T-helper 1 cell treated with Interleukin-12 subunit alpha and Interleukin-12 subunit beta and Interleukin-4 antibody, amounts not matched to agents 30 ng/mL and 1 ng/mL, for 36 hours (primary cell): ENCODE results near the gene SBK2. TPM values are rescaled to one million over a fixed set of nuclear protein-coding genes. Genes with fewer than 3 reads are reported as not detected.
"Not testable (repeated sequence)": the region's sequence is repeated elsewhere in the genome, so short reads cannot be mapped to it uniquely, and the experiment has no call there.

Experiments used
- intact Hi-C: fragments of 100-400 bp; cut with micrococcal nuclease; formaldehyde crosslinking; loops from one replicate; pipeline ENCODE4 v1.15.1; 2024
- total RNA-seq: library from RNA; stranded (reverse); gene quantifications from 2 replicates; pipeline ENCODE4 v1.2.3, GENCODE V29; 2022

The SBK2 gene, protein sequence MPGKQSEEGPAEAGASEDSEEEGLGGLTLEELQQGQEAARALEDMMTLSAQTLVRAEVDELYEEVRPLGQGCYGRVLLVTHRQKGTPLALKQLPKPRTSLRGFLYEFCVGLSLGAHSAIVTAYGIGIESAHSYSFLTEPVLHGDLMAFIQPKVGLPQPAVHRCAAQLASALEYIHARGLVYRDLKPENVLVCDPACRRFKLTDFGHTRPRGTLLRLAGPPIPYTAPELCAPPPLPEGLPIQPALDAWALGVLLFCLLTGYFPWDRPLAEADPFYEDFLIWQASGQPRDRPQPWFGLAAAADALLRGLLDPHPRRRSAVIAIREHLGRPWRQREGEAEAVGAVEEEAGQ
- not detected in 2 replicates for total RNA-seq

DNA sequence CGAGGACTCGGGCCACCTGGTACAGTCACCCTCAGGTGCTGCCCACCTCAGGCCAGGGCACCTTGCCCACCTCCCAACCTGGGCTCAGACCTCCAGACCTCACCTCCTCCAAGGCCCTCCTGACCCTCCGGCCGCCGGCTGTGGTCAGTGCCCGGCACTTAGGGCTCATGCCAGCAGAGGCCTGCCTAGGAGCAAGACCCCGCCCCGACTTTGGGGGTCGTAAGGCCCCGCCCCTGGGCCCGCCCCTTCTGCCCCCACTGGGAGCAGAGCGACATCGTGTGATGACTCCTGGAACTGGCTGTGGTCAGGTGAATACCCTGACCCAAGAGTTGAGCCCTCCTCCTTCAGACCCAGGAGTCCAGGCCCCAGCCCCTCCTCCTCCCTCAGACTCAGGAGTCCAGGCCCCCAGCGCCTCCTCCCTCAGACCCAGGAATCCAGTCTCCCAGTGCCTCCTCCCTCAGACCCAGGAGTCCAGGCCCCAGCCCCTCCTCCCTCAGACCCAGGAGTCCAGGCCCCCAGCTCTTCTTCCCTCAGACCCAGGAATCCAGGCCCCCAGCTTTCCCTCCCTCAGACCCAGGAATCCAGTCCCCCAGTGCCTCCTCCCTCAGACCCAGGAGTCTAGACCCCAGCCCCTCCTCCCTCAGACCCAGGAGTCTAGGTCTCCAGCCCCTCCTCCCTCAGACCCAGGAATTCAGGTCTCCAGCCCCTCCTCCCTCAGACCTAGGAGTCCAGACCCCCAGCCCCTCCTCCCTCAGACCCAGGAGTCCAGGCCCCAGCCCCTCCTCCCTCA lies at the start of gene SBK2:
TSS of gene SBK2 (minus strand) at position 183 of the 790 bp plus-strand sequence. CDS start 839 bp downstream, outside the sequence.
- intact Hi-C loops: no loop called here

DNA sequence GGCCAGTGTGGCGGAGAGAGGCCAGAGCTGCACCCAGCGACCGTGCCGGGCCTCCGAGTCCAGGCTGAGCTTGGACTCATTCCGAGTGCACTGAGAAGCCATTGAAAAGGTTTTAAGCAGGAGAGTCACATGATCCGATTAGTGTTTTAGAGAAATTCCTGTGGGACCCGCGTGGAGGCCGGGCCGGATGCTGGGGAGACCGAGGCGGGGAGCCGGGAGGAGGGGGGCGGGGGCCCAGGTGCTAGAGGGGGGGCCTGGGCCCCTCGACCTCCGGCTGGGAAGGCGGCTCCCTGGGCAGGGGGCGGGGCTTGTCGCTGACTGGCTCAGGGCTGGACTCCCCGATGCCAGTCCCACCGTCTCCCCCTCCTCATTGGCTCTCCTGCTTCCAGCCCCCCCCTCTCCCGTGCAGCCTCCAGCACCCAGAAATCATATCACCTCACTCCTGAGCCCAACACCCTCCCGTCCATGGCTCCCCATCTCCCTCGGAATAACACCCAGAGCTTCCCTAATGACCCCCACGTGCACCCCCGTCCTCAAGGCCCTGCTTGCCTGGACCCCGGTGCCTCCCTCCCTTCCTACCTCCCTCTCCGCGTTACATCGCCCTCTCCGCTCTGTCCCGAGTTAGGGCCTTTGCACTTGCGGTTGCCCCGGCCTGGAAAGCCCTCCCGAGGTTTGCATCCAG lies 48.9 kb upstream of the SBK2 start:
- intact Hi-C loops: no loop called here

DNA sequence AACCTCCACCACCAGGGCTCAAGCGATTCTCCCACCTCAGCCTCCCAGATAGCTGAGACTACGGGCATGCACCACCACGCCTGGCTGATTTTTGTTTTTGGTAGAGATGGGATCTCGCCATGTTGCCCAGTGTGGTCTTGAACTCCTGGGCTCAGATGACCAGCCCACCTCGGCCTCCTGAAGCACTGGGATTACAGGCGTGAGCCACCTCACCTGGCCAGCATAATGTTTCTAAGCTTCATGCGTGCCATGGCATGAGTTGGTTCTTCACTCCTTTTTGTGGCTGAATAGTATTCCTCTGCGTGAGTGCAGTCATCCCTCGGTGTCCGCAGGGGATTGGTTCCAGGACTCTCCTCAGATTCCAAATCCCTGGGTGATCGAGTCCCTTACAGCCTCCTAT lies 47.9 kb upstream of the SBK2 start:
- intact Hi-C loops: no loop called here

DNA sequence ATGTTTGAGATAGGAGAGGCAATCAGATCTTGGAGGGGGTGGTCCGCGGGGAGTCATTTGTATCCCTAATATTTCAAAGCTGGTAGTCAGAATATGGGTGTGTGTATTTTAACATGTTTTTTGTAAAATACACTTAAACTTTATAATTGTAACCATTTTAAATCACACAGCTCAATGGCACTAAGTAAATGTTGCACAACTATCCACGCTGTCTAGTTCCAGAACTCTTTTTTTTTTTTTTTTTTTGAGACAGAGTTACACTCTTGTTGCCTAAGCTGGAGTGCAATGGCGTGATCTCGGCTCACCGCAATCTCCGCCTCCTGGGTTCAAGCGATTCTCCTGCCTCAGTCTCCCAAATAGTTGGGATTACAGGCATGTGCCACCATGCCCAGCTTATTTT lies 47.0 kb upstream of the SBK2 start:
- intact Hi-C loops: not testable (repeated sequence)

DNA sequence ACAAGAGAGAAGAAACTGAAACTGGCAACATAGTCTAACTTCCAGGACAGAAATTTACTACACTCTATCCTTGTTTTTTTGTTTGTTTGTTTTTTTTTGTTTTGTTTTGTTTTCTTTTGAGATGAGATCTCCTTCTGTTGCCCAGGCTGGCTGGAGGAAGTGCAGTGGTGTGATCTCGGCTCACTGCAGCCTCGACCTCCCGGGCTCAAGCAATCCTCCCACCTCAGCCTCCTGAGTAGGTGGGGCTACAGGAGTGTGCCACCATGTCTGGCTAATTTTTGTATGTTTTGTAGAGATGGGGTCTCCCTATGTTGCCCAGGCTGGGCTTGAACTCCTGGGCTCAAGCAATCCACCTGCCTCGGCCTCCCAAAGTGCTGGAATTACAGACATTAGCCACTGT lies 45.4 kb upstream of the SBK2 start:
- intact Hi-C loops: not testable (repeated sequence)

DNA sequence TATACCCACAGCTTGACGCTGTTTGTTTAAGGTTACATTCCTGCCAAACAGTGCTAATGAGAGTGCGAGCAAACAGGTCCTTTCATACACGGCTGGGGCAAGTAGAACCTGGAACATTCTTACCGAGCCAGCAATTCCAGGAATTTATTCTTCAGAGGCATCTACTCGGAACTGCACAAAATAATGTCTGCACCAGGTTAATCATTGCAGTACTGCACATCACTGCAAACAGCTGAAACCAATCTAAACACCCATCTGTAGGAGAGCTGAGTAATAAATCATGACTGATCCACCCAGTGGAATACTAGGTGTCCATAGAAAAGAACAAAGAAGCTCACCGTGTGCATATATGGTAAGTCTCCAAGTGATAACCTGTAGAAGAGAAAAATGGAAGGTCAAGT lies 44.9 kb upstream of the SBK2 start:
- intact Hi-C loops: loop anchor here (2.0 kb wide), 2 partner anchors 53 to 1117 kb away; no protein-coding TSS in a partner anchor

DNA sequence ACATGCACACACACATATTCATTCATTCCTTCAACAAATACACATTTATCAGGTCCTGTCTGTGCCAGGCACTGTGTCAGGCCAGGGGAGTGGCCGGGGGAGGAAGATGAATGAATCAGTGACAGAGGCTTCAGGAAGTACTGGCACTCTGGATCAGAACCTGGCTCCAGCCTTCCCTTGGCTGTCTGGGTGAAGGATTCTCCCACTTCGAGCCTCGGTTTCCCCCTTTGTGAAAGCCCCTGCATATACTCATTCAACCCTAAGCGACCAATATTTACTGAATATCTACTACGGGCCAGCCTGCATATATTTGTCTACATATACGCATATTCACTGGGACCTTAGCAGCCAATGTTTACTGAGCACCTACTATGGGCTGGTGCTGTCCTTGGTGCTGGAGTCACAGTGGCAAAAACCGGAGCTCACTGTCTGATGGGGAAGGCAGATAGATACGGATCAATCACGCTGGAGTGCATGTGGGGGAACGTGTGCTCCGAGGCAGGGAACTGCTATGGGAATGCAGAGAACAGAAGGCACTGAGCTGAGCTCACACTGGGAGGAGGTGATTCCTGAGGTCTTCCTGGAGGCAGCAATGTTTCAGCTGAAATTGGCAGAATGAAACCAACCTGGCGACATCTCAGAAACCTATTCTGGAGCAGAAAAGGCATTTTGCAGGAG lies 44.4 kb upstream of the SBK2 start:
- intact Hi-C loops: loop anchor here (2.0 kb wide), 2 partner anchors 54 to 1116 kb away; no protein-coding TSS in a partner anchor

DNA sequence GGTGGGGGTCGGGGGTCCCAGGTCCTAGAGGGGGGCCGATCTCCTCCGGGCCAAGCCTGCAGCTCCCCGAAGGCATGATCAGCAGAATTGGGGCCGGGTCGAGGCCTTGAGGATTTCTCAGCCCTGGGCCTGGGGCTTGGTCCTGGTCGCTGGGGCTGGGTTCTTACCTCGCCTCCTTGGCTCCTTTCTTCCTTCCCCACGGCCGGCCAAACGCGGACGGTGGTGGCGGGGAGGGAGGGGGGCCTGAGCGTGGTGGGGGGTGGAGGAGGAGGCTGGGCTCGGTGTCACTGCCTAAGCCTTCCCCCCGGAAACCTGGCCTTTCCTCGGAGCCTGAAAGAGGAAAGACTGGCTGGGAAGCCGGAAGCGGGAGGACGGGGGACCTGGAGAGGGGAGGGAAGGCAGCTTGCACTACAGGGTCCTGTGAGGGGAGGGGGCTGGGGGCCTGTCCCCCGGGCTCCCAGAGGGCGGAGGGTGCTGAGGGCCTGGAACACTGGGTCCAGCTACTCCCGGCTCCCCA lies 43.8 kb upstream of the SBK2 start, which contains the start of gene ZNF579:
TSS of gene ZNF579 (minus strand) at position 221 of the 517 bp plus-strand sequence. CDS start 1,209 bp downstream, outside the sequence.
- intact Hi-C loops: loop anchor here (1.0 to 2.0 kb wide), 4 partner anchors 19 to 1116 kb away; partner anchors contain the start of genes FIZ1 and ZNF865

DNA sequence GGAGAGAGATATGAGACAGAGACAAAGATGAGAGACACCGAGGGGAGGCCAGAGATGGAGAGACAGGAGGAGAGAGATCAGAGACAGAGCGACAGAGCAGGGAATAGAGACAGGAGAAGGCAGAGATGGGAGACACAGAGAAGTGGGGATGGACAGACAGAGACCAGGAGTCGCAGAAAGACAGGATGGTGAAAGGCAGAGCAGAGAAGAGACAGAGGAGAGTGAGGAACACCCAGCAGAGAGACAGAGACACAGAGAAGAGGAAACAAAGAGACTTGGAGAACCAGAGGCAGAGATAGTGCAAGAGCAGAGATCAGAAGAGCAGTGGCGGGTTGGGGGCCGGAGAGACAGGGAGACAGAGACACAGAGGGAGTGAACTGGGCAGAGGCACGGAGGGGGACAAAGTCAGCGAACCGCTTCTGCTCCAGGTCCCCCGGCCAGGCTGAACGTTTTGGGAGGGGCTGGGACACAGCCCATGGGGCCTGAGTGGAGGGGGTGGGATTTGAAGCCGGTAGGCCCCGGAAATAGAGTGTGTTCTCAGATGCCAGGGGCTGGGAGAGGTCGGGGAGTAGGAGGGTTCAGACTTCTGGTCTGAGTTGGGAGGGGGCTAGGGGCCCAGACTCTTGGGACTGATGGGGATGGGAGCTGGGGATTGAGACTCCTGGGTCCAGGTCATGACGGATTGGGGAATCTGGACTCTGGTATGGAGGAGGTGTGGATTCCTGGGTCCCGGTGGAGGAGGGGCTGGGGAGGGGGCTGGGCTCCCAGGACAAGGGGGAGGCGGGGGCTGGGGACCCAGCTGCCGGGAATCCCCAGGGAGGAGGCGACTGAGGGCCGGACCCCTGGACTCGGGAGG lies 43.1 kb upstream of the SBK2 start:
- intact Hi-C loops: loop anchor here (1.0 to 2.0 kb wide), 4 partner anchors 19 to 1115 kb away; partner anchors contain the start of genes FIZ1 and ZNF865

DNA sequence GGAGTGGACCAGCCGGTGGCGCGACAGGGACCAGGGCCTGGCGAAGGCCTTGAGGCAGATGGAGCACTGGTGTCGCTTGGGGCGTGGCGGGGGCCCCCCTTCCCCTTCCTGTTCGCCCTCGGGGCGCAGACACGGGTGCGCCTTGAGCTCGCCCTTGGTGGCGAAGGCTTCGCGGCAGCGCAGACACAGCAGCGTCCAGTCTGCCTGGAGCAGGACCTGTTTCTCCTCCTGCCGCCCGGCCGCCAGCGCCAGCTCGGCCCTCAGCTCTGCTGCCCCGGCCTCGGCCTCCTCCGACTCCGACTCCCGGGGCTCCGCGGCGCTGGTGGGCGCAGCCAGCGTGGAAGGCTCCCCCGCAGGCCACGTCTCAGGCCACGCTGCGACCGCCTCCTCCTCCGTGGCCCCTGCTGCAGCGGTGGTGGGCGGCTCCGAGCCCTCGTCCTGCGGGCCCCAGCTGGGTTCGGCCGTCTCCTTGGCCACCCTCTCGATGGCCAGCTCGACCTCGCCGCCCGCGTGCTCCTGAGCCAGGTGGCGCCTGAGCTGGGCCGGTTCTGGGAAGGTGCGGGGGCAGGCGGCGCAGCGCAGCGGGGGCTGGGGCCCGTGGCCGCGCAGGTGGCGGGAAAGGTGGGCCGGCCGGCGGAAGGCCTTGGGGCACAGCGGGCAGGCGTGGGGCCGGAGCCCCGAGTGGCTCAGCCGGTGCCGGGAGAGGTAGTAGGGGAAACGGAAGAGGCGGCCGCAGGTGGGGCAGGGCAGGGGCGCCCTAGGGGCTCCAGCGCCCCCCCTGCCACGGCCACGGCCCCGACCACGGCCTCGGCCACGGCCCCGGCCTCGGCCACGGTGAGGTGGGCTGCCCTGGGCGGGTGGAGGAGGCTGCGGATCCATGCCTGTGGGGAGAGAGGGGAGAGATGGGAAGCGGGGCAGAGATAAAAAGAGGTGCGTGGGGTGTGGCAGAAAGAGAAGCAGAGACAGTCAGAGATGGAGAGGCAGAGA lies 42.1 kb upstream of the SBK2 start:
- intact Hi-C loops: no loop called here

DNA sequence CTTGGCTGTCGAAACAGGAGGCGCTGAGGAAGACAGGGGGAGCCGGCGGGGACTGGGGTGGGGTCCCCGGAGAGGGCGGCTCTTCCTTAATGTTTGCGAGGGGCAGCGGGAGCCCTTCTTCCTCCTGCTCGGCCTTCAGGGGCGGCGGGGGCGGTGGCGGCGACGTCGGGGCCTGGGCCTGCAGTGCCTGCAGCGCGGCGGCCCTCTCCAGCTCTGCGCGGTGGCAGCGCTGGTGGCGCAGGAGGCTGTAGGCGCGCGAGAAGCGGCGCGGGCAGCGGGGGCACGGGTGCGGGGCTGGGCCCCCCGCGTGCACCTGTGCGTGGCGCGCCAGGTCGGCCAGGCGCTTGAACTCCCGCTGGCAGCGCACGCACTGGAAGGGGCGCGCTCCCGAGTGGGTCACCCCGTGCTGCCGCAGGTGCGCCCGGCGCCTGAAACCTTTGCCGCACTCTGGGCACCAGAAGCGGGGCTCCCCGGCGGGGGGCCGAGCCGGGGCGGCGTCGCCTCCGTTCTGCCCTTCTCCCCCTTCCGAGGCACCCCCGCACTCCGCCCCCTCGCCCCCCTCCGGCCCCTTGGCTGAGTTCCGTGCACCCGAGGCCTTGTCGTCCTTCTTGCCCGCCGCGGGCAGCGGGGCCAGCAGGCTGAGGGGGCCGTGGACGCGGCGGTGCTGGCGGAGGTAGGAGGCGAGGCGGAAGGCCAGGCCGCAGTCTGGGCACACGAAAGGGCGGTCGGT lies 41.3 kb upstream of the SBK2 start:
- intact Hi-C loops: no loop called here

DNA sequence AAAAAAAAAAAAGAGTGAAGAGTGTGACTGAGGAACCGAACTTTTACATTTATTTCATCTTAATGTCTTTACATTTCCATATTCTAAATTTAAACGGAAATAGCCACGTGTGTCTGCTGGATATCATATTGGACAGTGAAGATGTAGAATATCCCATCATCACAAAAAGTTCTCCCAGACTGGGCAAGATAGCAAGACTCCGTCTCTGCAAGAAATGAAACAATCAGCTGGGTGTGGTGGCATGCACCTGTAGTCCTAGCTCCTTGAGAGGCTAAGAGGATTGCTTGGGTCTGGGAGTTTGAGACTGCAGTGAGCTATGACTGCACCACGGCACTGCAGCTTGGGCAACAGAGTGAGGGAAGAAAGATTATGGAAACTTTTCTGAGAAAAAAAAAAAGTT lies 39.8 kb upstream of the SBK2 start:
- intact Hi-C loops: no loop called here

DNA sequence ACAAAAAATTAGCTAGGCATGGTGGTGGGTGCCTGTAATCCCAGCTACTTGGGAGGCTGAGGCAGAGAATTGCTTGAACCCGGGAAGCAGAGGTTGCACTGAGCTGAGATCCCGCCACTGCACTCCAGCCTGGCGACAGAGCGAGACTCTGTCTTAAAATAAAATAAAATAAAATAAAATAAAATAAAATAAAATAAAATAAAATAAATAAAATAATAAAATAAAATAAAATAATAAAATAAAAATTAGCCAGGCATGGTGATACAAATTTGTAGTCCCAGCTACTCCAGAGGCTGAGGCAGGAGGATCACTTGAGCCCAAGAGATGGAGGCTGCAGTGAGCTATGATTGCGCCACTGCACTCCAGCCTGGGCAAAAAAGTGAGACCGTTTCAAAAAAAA lies 37.0 kb upstream of the SBK2 start:
- intact Hi-C loops: not testable (repeated sequence)

DNA sequence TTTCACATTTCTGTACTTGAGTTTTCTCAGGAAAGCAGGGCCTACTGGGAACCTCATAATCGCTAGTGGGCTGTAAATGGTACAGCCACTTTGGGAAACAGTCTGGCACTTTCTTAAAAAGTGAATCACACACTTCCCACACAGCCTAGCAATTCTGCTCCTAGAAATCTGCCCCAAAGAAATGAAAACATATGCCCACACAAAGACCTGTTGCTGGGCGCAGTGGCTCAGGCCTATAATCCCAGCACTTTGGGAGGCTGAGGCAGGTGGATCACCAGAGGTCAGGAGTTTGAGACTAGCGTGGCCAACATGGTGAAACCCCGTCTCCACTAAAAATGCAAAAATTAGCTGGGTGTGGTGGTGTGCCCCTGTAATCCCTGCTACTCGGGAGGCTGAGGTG lies 32.5 kb upstream of the SBK2 start:
- intact Hi-C loops: not testable (repeated sequence)

DNA sequence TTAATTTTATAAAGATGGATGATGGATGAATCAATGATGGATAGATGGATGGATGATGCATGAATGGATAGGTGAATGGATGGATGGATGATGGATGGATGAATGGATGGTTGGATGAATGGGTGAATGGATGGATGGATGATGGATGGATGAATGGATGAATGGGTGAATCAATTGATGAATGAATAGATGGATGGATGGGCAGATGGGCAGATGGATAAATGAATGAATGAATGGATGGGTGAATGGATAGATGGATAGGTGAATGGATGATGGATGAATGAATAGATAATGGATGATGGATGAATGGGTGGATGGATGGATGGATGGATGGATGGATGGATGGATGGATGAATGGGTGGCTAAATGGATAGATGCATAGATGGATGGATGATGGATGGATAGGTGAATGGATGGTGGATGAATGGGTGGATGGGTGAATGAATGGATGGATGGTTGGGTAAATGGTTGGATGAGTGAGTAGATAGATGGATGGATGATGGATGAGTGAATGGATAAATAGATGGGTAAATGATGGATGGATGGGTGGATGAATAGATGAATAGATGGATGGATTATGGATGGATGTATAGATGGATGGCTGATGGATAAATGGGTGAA lies 30.9 kb upstream of the SBK2 start:
- intact Hi-C loops: no loop called here

DNA sequence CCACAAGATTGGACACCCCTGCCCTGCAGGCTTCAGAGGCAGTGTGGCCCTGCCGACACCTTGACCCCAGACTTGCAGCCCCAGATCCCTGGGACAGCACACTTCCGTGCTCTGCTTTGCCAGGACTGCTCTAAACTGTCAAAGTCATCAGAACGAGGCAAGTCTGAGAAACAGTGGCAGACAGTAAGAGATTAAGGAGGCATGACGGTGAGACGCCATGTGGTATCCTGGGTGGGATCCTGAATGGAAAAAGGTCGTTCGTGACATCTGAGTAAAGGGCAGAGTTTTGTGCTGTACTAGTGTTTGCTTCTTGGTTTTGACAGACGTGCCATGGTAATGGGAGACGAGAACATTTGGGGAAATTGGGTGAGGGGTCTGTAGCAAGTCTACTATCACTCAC lies 29.9 kb upstream of the SBK2 start:
- intact Hi-C loops: no loop called here

DNA sequence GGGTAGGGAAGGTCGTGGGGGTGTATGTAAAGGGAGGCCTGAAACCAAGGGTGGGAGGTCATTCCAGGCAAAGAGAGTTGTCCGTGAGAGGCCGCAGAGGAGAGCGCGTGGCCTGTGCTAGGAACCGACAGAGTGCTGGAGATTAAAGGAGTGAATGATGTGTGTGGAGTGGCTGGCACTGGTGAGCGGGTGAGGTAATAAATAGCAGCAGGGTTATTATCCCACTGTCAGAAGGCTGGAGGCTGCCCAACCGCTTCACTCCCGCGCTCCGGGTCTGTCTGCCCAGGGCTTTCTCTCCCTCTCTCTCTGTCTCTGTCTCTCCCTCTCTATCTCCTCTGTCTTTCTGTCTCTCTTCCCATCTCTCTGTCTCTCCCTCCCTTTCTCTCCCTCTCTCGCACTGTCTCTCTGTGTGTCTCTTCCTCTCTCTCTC lies 26.3 kb upstream of the SBK2 start:
- intact Hi-C loops: no loop called here
